HG03521 (cell line): ENCODE results near the gene TMEM219.
"Not testable (repeated sequence)": the region's sequence is repeated elsewhere in the genome, so short reads cannot be mapped to it uniquely, and the experiment has no call there.

Experiments used
- ATAC-seq: cut with Tn5 transposase; IDR thresholded peaks from one replicate; pipeline ENCODE4 v1.9.1; 2021; ENCODE audit warnings: mild to moderate bottlenecking, moderate library complexity; ENCODE audit not compliant: unreplicated experiment

The TMEM219 gene

GRCh38 chr16:29961479-29962343 is at the start of gene TMEM219:
TSS of gene TMEM219 (plus strand) at chr16:29962079. CDS start at chr16:29963144, 1,065 bp downstream.
- ATAC-seq, result peak; percentile 90

GRCh38 chr16:29912087-29912486 is 49.8 kb upstream of the TMEM219 start:
- ATAC-seq, result no peak

GRCh38 chr16:29913514-29913913 is 48.4 kb upstream of the TMEM219 start:
- no peak for ATAC-seq

GRCh38 chr16:29915590-29916247 is 46.2 kb upstream of the TMEM219 start:
- no peak for ATAC-seq

GRCh38 chr16:29916979-29917378 is 44.9 kb upstream of the TMEM219 start:
- no peak for ATAC-seq

GRCh38 chr16:29920288-29921033 is 41.4 kb upstream of the TMEM219 start:
- ATAC-seq, result no peak

GRCh38 chr16:29921034-29921385 is 40.9 kb upstream of the TMEM219 start:
- no peak for ATAC-seq

GRCh38 chr16:29922326-29922725 is 39.6 kb upstream of the TMEM219 start:
- ATAC-seq, result no peak

GRCh38 chr16:29922986-29923501 is 38.8 kb upstream of the TMEM219 start:
- ATAC-seq, result no peak

GRCh38 chr16:29925105-29925756 is 36.6 kb upstream of the TMEM219 start:
- no peak for ATAC-seq

GRCh38 chr16:29925781-29926710 is 35.8 kb upstream of the TMEM219 start, which contains the start of gene KCTD13:
TSS of gene KCTD13 (minus strand) at chr16:29926226. CDS start at chr16:29926033, 193 bp downstream.
- peak; percentile 78 for ATAC-seq

- ATAC-seq, result no peak
Measured at GRCh38 chr16:29926711-29927052, 35.2 kb upstream of the TMEM219 start.

GRCh38 chr16:29927070-29927905 is 34.6 kb upstream of the TMEM219 start:
- no peak for ATAC-seq

GRCh38 chr16:29931750-29932149 is 30.1 kb upstream of the TMEM219 start:
- not testable (repeated sequence) for ATAC-seq

- no peak for ATAC-seq
Measured at GRCh38 chr16:29940656-29941055, 21.2 kb upstream of the TMEM219 start.

- ATAC-seq, result no peak
Measured at GRCh38 chr16:29943846-29944799, 17.8 kb upstream of the TMEM219 start.

- ATAC-seq, result no peak
Measured at GRCh38 chr16:29947897-29948296, 14.0 kb upstream of the TMEM219 start.
